HG02798 (cell line): ENCODE measurements around the gene PLSCR3.
A peak's percentile ranks its signal among the peaks of the same experiment; 100 is the strongest.
"Not testable (repeated sequence)": the region's sequence is repeated elsewhere in the genome, so short reads cannot be mapped to it uniquely, and the experiment has no call there.

Experiments
- ATAC-seq: cut with Tn5 transposase; IDR thresholded peaks from one replicate; pipeline ENCODE4 v1.9.1; 2021; ENCODE audit warnings: mild to moderate bottlenecking; ENCODE audit not compliant: unreplicated experiment, poor library complexity

Gene PLSCR3

DNA sequence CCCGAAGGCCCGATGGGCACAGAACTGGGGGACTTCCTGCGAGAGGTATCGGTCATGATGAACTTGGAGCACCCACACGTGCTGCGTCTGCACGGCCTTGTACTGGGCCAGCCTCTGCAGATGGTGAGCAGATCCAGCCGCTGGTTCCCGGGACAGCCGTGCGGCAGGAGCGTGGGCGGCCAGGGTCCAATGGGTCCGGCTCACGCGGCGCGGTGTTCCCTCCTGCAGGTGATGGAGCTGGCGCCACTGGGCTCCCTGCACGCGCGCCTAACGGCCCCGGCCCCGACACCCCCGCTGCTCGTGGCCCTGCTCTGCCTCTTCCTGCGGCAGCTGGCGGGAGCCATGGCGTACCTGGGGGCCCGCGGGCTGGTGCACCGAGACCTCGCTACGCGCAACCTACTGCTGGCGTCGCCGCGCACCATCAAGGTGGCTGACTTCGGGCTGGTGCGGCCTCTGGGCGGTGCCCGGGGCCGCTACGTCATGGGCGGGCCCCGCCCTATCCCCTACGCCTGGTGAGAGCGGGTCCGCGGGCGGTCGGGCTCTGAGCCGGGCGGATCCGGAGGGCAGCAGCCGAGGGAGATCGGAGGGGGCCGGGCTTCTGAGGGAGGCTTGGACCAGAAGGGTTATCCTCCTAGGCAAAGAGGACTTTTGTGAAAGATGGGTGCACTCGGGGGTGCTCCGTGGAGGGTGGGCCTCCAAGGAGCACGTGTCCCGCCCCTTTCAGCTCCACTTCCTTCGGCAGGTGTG is 10.4 kb downstream of the PLSCR3 start:
- peak; percentile 70 for ATAC-seq

DNA sequence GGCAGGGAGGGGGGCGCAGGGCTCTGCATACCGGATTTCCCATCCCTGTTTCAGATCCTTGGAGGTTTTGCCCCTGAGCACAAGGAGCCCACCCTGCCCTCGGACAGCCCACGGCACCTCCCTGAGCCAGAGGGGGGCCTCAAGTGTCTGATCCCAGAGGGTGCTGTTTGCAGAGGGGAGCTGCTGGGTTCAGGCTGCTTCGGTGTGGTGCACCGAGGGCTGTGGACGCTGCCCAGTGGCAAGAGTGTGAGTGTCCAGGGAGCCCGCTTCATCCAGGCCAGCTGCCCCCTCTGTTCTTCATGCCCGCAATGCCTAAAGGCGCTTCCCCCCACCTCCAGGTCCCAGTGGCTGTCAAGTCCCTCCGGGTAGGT is 11.0 kb downstream of the PLSCR3 start:
- ATAC-seq, result no peak

DNA sequence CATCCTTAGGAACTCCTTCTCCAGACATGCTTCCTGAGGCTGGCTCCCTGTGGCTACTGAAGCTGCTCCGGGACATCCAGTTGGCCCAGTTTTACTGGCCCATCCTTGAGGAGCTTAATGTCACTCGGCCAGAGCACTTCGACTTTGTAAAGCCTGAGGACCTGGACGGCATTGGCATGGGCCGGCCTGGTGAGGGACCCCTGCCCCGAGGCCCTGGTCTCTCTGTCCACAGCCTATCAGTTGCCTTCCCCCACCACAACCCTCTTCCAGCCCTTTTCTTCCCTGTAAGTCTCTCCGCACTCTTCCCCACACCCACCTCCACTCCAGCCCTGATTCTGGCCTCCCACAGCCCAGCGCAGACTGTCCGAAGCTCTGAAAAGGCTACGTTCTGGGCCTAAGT is 11.4 kb downstream of the PLSCR3 start:
- ATAC-seq, result no peak

DNA sequence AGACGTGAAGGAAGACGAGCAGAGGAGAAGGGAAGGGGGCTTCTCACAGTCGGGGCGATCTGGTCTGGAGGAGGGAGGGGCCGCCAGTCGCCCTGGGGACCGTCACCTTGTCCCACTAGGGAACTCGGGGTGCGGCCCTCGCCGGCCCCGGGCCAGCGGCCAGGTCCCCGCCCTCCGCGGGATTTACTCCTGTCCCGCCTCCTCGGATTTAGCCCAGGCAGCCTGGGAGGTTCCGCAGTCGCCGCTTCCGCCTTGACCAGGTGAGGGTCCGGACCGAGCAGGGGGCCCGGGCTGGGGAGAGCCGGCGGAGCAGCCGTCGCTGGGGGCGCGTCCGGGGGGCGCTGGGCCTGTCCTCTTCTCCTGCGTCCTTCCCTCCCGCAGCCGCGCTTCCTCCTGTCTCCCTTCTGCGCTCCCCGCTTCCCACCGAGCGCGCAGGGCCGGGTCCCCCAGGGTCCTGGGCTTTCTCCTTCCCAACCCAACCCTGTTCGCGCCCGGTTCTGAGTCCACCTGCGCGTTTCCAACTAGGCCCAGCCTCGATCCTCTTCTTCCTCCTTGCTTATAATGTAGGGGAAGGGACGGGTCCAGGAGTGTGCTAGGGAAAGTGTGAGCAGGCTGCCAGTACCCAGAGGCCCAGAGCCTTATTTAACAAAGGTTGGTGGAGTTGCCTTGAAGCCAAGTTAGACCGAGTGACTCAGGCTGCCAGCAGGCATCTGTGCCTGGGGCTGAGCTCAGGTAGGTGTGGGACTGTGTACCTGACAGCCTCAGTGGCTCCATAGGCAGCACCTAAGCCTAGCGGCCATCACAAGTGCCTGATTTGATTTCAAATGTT is 13.3 kb downstream of the PLSCR3 start, which contains the start of gene TNK1:
Gene TNK1, plus strand, starts transcription at position 235 of the 829 bp plus-strand sequence. CDS start 1,838 bp downstream, outside the sequence.
- no peak for ATAC-seq

DNA sequence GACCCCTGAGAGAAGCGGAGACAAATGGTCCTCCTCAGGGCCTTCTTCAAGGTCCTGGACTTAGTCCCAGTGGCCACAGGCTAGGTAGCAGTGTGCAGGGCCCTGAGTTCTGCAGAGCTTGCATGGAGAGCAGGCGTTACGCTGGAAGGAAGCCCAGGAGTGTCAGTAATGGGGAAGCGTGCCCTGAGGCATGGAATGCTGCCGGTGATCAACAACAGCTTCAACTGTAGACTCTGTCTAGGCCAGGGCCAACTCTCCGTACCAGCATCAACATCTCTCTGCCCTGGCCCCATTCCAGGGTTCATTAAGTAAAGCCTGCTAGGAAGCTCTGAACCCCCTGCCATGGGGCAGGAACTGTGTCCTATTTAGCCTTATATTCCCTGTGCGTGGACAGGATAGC is 14.0 kb downstream of the PLSCR3 start:
- no peak for ATAC-seq

DNA sequence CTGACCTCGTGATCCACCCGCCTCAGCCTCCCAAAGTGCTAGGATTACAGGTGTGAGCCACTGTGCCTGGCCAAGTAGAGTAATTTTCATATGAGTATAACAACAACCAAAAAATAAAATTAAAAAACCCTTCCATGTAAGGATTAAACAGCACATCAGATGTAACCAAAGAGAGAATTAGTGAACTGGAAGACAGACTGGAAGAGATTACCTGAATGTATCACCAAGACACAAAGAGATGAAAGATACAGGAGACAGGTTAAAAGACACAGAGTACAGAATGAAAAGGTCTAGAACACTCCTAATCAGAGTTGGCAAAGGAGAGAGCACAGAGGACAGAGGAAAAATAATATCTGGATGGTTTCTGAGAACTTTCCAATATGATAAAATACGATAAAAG is 15.2 kb downstream of the PLSCR3 start:
- no peak for ATAC-seq

DNA sequence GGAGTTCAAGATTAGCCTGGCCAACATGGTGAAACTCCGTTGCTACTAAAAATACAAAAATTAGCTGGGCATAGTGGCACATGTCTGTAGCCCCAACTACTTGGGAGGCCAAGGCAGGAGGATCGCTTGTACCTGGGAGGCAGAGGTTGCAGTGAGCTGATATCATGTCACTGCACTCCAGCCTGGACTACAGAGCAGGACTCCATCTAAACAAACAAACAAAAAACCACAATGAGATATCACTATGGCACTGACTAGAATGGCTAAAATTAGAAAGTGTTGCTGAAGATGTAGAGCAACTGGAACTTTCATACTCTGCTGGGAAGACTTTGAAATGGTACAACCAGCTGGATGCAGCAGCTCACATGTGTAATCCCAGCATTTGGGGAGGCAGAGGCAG is 20.0 kb downstream of the PLSCR3 start:
- no peak for ATAC-seq

DNA sequence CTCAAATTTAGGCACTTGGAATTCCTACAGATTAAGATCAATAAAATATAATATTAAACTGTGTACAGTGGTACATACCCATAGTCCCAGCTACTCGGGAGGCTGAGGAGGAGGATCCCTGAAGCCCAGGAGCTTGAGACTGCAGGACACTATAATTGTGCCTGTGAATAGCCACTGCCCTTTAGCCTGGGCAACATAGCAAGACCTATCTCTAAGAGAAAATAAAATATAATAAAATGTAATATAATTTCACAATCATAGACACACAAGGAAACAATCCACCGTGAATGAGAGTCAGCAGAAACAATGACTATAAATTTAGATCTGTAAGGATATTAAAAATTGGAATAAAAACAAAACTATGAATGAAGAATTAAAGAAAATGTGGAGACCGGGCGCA is 23.5 kb downstream of the PLSCR3 start:
- ATAC-seq, result no peak

DNA sequence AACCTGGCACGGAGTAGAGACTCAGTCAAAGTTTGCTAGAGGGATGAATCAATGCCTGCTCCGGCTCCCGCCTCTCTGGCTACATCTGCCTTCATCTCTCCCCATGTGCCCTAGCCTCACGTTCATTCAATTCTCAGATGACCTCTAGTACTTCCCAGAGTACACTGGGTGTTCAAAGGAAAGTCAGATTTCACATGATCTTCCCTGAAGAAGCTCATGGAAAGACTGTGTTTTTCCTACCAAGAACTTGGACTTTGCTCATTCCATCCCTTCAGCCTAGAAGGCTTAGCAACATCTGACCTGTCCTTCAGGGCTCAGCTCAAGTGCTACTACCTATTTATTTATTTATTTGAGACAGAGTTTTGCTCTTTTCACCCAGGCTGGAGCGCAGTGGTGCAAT is 24.5 kb downstream of the PLSCR3 start:
- no peak for ATAC-seq

DNA sequence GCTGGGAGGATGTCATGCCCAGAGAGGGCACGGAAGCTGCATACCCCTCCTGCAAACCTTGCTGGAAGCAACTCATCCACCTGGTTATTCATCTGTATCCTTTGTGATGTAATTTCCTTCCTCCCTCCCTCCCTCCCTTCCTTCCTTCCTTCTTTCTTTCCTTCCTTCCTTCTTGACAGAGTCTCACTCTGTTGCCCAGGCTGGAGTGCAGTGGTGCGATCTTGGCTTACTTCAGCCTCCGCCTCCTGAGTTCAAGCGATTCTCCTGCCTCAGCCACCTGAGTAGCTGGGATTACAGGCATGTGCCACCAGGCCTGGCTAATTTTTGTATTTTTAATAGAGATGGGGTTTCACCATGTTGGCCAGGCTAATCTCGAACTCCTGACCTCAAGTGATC is 25.7 kb downstream of the PLSCR3 start:
- ATAC-seq, result not testable (repeated sequence)

DNA sequence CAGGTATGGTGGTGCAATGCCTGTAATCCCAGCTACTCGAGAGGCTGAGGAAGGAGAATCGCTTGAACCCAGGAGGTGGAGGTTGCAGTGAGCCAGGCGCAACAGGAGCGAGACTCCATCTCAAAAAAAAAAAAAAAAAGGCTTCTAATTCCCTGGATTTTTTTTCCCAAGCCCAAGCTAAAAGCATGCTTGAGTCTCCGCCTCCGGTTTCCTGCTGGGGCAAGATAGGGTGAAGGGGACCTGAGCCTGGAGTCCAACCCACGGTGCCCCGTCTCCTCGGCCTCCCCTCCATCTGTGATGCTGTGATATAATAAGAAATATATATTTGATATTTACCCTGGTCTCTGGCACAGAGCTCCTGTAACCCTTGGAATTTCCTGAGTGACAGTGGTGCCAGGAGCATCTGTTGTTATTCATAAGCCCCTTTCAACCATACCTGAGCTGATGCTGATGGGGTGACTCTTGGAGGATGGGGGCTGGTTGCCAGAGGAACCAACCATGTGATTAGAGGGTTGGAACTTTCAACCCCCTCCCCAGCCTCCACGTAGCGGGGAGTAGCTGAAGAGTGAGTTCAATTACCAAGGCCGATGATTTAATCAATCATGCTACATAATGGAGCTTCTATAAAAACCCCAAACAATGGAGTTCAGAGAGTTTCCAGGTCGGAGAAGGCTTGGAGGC is 26.3 kb downstream of the PLSCR3 start:
- ATAC-seq, result no peak

DNA sequence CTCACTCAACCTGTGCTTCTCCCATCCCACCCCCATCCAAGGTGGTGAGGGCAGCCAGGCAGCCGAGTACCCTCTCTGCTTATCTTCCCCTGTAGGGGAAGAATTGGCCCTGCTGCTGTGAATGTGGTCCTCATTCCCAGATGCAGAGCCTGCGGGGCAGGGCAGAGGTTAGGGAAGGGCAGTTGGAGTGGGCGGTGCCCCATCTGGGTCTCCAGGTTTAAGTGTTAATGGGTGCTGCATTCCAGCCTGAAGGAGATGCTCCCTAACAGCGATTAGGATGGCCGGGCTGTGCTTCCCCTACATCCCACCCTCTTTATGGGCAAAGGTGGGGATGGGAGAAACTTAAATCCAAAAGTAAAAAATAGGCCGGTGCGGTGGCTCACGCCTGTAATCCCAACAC is 27.2 kb downstream of the PLSCR3 start:
- ATAC-seq, result no peak

DNA sequence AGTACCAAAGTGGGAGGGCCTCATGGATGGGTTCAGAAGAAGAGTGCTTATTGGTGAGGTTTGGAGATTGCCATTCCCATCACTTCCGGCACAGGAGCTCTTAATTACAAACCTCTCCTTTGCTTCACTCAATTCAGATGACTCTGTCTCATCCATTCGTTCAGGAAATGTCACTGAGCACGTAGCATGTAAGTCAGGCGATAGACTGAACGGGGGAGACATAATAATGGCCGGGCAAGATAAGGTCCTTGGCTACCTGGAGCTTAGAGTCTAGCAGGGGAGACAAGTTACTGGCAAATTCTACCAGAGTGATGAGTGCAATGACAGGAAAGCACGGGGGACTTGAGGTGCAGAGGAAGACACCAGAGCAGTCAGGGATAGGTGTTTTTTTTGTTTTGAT is 28.4 kb downstream of the PLSCR3 start:
- ATAC-seq, result not testable (repeated sequence)

DNA sequence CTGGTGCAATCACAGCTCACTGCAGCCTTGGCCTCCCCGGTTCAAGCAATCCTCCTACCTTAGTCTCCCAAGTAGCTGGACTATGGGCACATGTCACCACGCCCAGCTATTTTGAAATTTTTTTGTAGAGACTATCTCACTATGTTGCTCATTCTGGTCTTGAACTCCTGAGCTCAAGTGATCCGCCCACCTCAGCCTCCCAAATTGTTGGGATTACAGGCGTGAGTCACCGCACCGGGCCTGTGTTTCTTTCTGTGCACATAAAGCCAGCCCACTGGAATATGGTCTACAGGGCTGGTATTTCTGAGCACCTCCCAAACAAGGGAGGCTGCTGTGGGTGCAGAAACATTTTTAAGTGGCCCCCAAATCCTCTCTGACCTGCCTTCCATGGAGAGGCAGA is 31.0 kb downstream of the PLSCR3 start:
- ATAC-seq, result no peak

DNA sequence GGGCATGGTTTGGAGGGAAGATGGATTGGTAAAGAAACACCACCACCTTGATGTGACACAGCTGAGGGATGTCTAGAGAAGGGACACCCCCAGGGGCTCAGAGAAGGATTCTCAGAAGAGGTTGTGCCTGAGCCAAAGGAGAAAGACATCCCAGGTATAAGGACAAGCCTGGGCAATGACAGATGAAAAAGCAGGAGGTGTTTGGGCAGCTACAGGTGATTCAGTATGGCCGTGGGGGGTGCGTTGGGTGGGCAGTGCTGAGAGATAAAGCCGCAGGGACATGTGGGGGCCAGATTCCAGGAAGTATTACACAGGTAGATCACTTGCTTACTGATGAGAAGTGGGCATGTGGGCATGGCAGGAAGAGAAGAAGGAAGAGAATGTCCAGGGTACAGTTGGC is 32.4 kb downstream of the PLSCR3 start:
- no peak for ATAC-seq

DNA sequence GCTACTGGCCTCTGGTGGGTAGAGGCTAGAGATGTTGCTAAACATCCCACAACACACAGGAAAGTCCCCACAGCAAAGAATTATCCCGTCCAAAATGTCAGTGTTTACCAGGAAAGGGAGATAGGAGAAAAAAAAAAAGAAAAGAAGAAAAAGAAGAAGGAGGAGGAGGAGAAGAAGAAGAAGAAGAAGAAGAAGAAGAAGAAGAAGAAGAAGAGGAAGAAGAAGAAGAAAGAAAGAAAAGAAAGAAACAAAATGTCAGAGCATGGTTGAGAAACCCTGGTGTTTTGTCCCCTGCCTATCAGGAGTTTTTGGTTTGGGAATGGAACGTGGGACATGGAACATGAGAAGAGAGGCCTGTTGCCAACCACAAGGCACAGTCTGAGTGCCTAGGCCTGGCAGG is 36.9 kb downstream of the PLSCR3 start:
- no peak for ATAC-seq

DNA sequence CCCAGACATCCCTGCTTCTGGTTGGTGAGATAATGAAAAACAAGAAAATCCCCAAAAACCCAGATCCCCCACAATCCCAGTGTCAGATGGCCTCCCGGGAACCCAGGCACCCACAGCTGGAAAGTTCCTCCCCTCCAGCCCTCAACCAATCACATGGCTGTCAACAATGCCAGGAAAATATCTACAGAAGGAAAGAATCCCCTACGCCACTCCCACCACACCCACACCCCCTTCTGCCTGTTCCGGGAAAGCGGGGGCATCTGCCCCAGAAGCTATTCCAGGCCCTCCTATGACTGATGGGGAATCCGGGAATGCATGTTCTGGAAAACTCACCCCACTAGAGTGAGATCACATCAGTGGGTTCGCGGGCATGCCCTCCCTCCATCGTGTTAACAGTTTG is 37.6 kb downstream of the PLSCR3 start:
- ATAC-seq, result no peak

DNA sequence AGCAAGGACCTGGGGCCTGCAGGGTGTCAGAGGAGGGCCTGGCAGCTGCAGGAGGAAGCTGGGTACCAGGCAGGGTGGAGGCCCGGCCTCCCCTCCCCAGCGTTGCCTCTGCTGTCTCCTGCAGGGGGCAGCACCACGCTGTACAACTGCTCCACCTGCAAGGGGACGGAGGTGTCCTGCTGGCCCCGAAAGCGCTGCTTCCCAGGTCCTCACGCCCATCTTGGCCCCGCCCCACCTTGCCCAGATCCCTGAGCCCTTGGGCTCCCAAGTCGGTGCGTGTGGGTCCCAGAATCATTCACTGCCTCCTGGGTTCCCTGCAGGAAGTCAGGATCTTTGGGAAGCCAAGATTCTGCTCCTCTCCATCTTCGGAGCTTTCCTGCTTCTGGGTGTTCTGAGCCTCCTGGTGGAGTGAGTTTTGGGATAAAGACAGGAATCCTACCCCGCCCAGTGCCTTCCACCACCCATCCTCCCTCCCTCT is 38.2 kb downstream of the PLSCR3 start:
- peak; percentile 25 for ATAC-seq

DNA sequence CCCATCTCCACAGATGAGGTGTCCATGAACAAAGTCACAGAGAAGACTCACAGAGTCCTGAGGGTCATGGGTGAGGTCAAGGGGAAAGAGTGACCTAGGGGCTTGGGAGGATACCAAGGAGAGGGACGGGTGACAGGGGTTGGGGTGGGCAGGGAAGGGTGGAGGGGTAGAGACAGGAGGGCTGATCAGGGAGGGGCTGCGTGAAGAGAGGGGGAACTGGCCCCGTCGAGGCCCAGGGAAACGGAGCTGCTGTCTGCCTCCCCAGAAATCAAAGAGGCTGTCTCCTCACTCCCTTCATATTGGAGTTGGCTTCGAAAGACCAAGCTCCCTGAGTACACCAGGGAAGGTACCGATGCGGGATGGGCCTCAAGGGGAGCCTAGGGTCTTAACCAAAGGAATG is 38.8 kb downstream of the PLSCR3 start:
- no peak for ATAC-seq

DNA sequence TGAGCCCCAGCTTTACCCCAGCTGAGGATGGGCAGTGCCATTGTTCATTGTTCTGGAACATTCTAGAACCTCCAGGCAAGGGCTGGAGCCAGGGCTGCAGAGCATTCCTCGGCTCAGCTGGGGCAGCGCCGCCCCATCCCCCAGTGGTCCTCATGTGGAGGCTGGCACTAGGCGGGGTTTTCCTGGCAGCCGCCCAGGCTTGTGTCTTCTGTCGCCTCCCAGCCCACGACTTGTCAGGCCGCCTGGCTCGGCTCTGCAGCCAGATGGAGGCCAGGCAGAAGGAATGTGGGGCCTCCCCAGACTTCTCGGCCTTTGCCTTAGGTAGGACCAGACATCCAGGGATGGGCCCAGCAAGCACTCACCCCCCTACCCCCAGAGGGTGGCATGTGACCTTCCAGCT is 39.3 kb downstream of the PLSCR3 start, which contains the start of gene TMEM95:
Gene TMEM95, plus strand, starts transcription at position 104 of the 400 bp plus-strand sequence. Its CDS starts 49 bp downstream, at position 153.
- ATAC-seq, result no peak
